Measurements from ENCODE around the gene PLIN3. TPM values are rescaled to one million over a fixed set of nuclear protein-coding genes. Genes with fewer than 3 reads are reported as not detected.
A peak's percentile ranks its signal among the peaks of the same experiment; 100 is the strongest.

The PLIN3 gene
- total and polyA plus RNA-seq, 9 of the 15 experiments (the other 6 are each of a cell fraction or from before 2014, with no cell fraction given), result 7.5 to 75.6 (median 43.1) TPM

GRCh38 chr19:4870025-4870700, 2.7 kb upstream of the PLIN3 start (continued):
- TF ChIP-seq MITF (IDR thresholded peaks at IDR 0.05) (no peak), ZNF79 (CRISPR knock-in tag; IDR thresholded peaks at IDR 0.05; ENCODE audit: low read depth) (no peak), ZNF717 (CRISPR knock-in tag; IDR thresholded peaks at IDR 0.05) (no peak), ESRRB (CRISPR knock-in tag; IDR thresholded peaks at IDR 0.05; ENCODE audit: borderline replicate concordance) (no peak), ZFPM2 (CRISPR knock-in tag; IDR thresholded peaks at IDR 0.05) (no peak), MEIS2 (IDR thresholded peaks at IDR 0.05; ENCODE audit: partially characterized antibody) (no peak), TAF1 (IDR thresholded peaks at IDR 0.05; ENCODE audit: control insufficient read depth, extremely low read depth, insufficient read depth, low read length, severe bottlenecking) (no peak), NFE2L1 (tag; IDR thresholded peaks at IDR 0.05; ENCODE audit: borderline replicate concordance, low read depth) (no peak), ZNF785 (CRISPR knock-in tag; IDR thresholded peaks at IDR 0.05) (no peak), EGR1 (conservative IDR thresholded peaks at IDR 0.05) (peak; percentile 64), ATF2 (CRISPR knock-in tag; IDR thresholded peaks at IDR 0.05) (no peak), COPS2 (conservative IDR thresholded peaks at IDR 0.05) (no peak), NR4A1 (CRISPR knock-in tag; IDR thresholded peaks at IDR 0.05) (no peak), NR4A1 (tag; IDR thresholded peaks at IDR 0.05) (no peak), MTF1 (CRISPR knock-in tag; IDR thresholded peaks at IDR 0.05; ENCODE audit: borderline replicate concordance) (no peak), ZNF444 (CRISPR knock-in tag; IDR thresholded peaks at IDR 0.05) (no peak), FIP1L1 (IDR thresholded peaks at IDR 0.05; ENCODE audit: low read depth, low read length, poor library complexity, severe bottlenecking) (no peak), TEAD2 (tag; IDR thresholded peaks at IDR 0.05) (no peak), KDM4B (IDR thresholded peaks at IDR 0.05; ENCODE audit: borderline replicate concordance in 2 of 2, low read depth in 1 of 2) (no peak), HDAC2 (IDR thresholded peaks at IDR 0.05) (peak; percentile 99), RFX1 (IDR thresholded peaks at IDR 0.05) (no peak), ELF2 (CRISPR knock-in tag; IDR thresholded peaks at IDR 0.05) (no peak), ZNF134 (CRISPR knock-in tag; conservative IDR thresholded peaks at IDR 0.05) (no peak), NCOA6 (IDR thresholded peaks at IDR 0.05) (no peak), NCOA4 (IDR thresholded peaks at IDR 0.05; ENCODE audit: partially characterized antibody) (peak; percentile 2), FOSL1 (tag; conservative IDR thresholded peaks at IDR 0.05) (peak; percentile 99), SETDB1 (IDR thresholded peaks at IDR 0.05; ENCODE audit: low read length) (no peak), ZNF239 (CRISPR knock-in tag; IDR thresholded peaks at IDR 0.05) (no peak), KAT7 (CRISPR knock-in tag; IDR thresholded peaks at IDR 0.05; ENCODE audit: borderline replicate concordance) (no peak), CAMTA2 (CRISPR knock-in tag; conservative IDR thresholded peaks at IDR 0.05) (no peak), ZNF57 (CRISPR knock-in tag; IDR thresholded peaks at IDR 0.05) (no peak)

All from K562 (cell line).